ENCODE measurements around the gene BCKDHB. TPM values are rescaled to one million over a fixed set of nuclear protein-coding genes. Genes with fewer than 3 reads are reported as not detected.

BCKDHB gene
- total RNA-seq, 2 donors from 2014 or later, result 10.3 to 13.2 TPM

GRCh38 chr6:80335121-80335531 is 228.7 kb downstream of the BCKDHB start:
- ATAC-seq, result no peak
- peaks cover 2% of the 10 kb centered on the region for H3K4me1 Mint-ChIP-seq
- no peaks in the 10 kb centered on the region for H3K9me3 ChIP-seq (ENCODE audit: control insufficient read depth, low read length, poor library complexity, severe bottlenecking)
- no peak overlapping the region for H3K27ac Mint-ChIP-seq
- H3K4me3 Mint-ChIP-seq, result no peak overlapping the region
- H3K27me3 Mint-ChIP-seq, result no peaks in the 10 kb centered on the region
- DNase-seq, result no peak
- no peaks in the 10 kb centered on the region for H3K36me3 Mint-ChIP-seq (ENCODE audit: low read depth)

GRCh38 chr6:80336911-80337310 is 230.4 kb downstream of the BCKDHB start:
- no peak overlapping the region for H3K27ac Mint-ChIP-seq
- no peaks in the 10 kb centered on the region for H3K9me3 ChIP-seq (ENCODE audit: control insufficient read depth, low read length, poor library complexity, severe bottlenecking)
- H3K27me3 Mint-ChIP-seq, result no peaks in the 10 kb centered on the region
- DNase-seq (no peak), ATAC-seq (no peak)
- no peak overlapping the region for H3K4me3 Mint-ChIP-seq
- H3K4me1 Mint-ChIP-seq, result no peaks in the 10 kb centered on the region
- no peaks in the 10 kb centered on the region for H3K36me3 Mint-ChIP-seq (ENCODE audit: low read depth)

- no peak overlapping the region for H3K27ac Mint-ChIP-seq
- H3K9me3 ChIP-seq (ENCODE audit: control insufficient read depth, low read length, poor library complexity, severe bottlenecking), result no peaks in the 10 kb centered on the region
- peak; percentile 23 to 52 (median 51) for DNase-seq
- no peaks in the 10 kb centered on the region for H3K36me3 Mint-ChIP-seq (ENCODE audit: low read depth)
- no peaks in the 10 kb centered on the region for H3K4me1 Mint-ChIP-seq
- H3K4me3 Mint-ChIP-seq, result no peak overlapping the region
- ATAC-seq, result peak; percentile 72
- no peaks in the 10 kb centered on the region for H3K27me3 Mint-ChIP-seq
Measured at GRCh38 chr6:80338201-80338836, 231.8 kb downstream of the BCKDHB start.

GRCh38 chr6:80339421-80339820 is 232.9 kb downstream of the BCKDHB start:
- no peak for ATAC-seq
- H3K9me3 ChIP-seq (ENCODE audit: control insufficient read depth, low read length, poor library complexity, severe bottlenecking), result no peaks in the 10 kb centered on the region
- H3K27me3 Mint-ChIP-seq, result no peaks in the 10 kb centered on the region
- H3K36me3 Mint-ChIP-seq (ENCODE audit: low read depth), result no peaks in the 10 kb centered on the region
- no peak for DNase-seq
- no peak overlapping the region for H3K27ac Mint-ChIP-seq
- no peak overlapping the region for H3K4me3 Mint-ChIP-seq
- no peaks in the 10 kb centered on the region for H3K4me1 Mint-ChIP-seq

GRCh38 chr6:80340280-80340679 is 233.8 kb downstream of the BCKDHB start:
- no peak for DNase-seq
- no peak for ATAC-seq
- no peak overlapping the region for H3K4me3 Mint-ChIP-seq

GRCh38 chr6:80340686-80341085 is 234.2 kb downstream of the BCKDHB start:
- Mint-ChIP-seq H3K4me3 (no peak overlapping the region), H3K27me3 (no peaks in the 10 kb centered on the region), H3K4me1 (no peaks in the 10 kb centered on the region), H3K36me3 (ENCODE audit: low read depth) (no peaks in the 10 kb centered on the region), H3K27ac (no peak overlapping the region)
- no peaks in the 10 kb centered on the region for H3K9me3 ChIP-seq (ENCODE audit: control insufficient read depth, low read length, poor library complexity, severe bottlenecking)
- ATAC-seq (no peak), DNase-seq (no peak)

More at GRCh38 chr6:80340280-80340679, 233.8 kb downstream of the BCKDHB start:
- H3K27ac Mint-ChIP-seq, result no peak overlapping the region
- no peaks in the 10 kb centered on the region for H3K36me3 Mint-ChIP-seq (ENCODE audit: low read depth)
- H3K4me1 Mint-ChIP-seq, result no peaks in the 10 kb centered on the region
- H3K9me3 ChIP-seq (ENCODE audit: control insufficient read depth, low read length, poor library complexity, severe bottlenecking), result no peaks in the 10 kb centered on the region
- H3K27me3 Mint-ChIP-seq, result no peaks in the 10 kb centered on the region

- no peaks in the 10 kb centered on the region for H3K9me3 ChIP-seq (ENCODE audit: control insufficient read depth, low read length, poor library complexity, severe bottlenecking)
- no peaks in the 10 kb centered on the region for H3K36me3 Mint-ChIP-seq (ENCODE audit: low read depth)
- ATAC-seq (no peak), DNase-seq (no peak)
- H3K4me1 Mint-ChIP-seq, result no peaks in the 10 kb centered on the region
- H3K27me3 Mint-ChIP-seq, result no peaks in the 10 kb centered on the region
- H3K4me3 Mint-ChIP-seq, result no peak overlapping the region
- no peak overlapping the region for H3K27ac Mint-ChIP-seq
Measured at GRCh38 chr6:80341330-80341729, 234.9 kb downstream of the BCKDHB start.

- H3K9me3 ChIP-seq (ENCODE audit: control insufficient read depth, low read length, poor library complexity, severe bottlenecking), result no peaks in the 10 kb centered on the region
- no peaks in the 10 kb centered on the region for H3K4me1 Mint-ChIP-seq
- no peak for ATAC-seq
Measured at GRCh38 chr6:80343511-80343910, 237.0 kb downstream of the BCKDHB start.

GRCh38 chr6:80347101-80347500 is 240.6 kb downstream of the BCKDHB start:
- Mint-ChIP-seq H3K27ac (no peak overlapping the region), H3K4me3 (no peak overlapping the region), H3K27me3 (no peaks in the 10 kb centered on the region), H3K36me3 (ENCODE audit: low read depth) (no peaks in the 10 kb centered on the region), H3K4me1 (no peaks in the 10 kb centered on the region)
- no peaks in the 10 kb centered on the region for H3K9me3 ChIP-seq (ENCODE audit: control insufficient read depth, low read length, poor library complexity, severe bottlenecking)
- no peak for ATAC-seq
- DNase-seq, result no peak

More at GRCh38 chr6:80343511-80343910, 237.0 kb downstream of the BCKDHB start:
- no peak for DNase-seq
- Mint-ChIP-seq H3K27ac (no peak overlapping the region), H3K27me3 (no peaks in the 10 kb centered on the region), H3K4me3 (no peak overlapping the region), H3K36me3 (ENCODE audit: low read depth) (no peaks in the 10 kb centered on the region)

GRCh38 chr6:80348263-80348662 is 241.8 kb downstream of the BCKDHB start:
- H3K4me3 Mint-ChIP-seq, result no peak overlapping the region
- no peaks in the 10 kb centered on the region for H3K27me3 Mint-ChIP-seq
- no peak for DNase-seq
- no peaks in the 10 kb centered on the region for H3K36me3 Mint-ChIP-seq (ENCODE audit: low read depth)
- no peaks in the 10 kb centered on the region for H3K4me1 Mint-ChIP-seq
- H3K9me3 ChIP-seq (ENCODE audit: control insufficient read depth, low read length, poor library complexity, severe bottlenecking), result no peaks in the 10 kb centered on the region
- no peak for ATAC-seq
- no peak overlapping the region for H3K27ac Mint-ChIP-seq

- no peak for ATAC-seq
- Mint-ChIP-seq H3K4me1 (no peaks in the 10 kb centered on the region), H3K27me3 (no peaks in the 10 kb centered on the region), H3K36me3 (ENCODE audit: low read depth) (peaks cover 2% of the 10 kb centered on the region), H3K4me3 (no peak overlapping the region), H3K27ac (no peak overlapping the region)
- no peak for DNase-seq
- no peaks in the 10 kb centered on the region for H3K9me3 ChIP-seq (ENCODE audit: control insufficient read depth, low read length, poor library complexity, severe bottlenecking)
Measured at GRCh38 chr6:80356000-80356399, 249.5 kb downstream of the BCKDHB start.

GRCh38 chr6:80356545-80356944 is 250.1 kb downstream of the BCKDHB start:
- H3K36me3 Mint-ChIP-seq (ENCODE audit: low read depth), result peaks cover 2% of the 10 kb centered on the region
- no peaks in the 10 kb centered on the region for H3K27me3 Mint-ChIP-seq
- H3K9me3 ChIP-seq (ENCODE audit: control insufficient read depth, low read length, poor library complexity, severe bottlenecking), result no peaks in the 10 kb centered on the region
- no peak for DNase-seq
- no peak for ATAC-seq
- no peak overlapping the region for H3K27ac Mint-ChIP-seq
- no peak overlapping the region for H3K4me3 Mint-ChIP-seq
- H3K4me1 Mint-ChIP-seq, result no peaks in the 10 kb centered on the region

GRCh38 chr6:80357081-80357480 is 250.6 kb downstream of the BCKDHB start:
- Mint-ChIP-seq H3K4me3 (no peak overlapping the region), H3K36me3 (ENCODE audit: low read depth) (peaks cover 2% of the 10 kb centered on the region), H3K4me1 (no peaks in the 10 kb centered on the region), H3K27me3 (no peaks in the 10 kb centered on the region), H3K27ac (no peak overlapping the region)
- no peaks in the 10 kb centered on the region for H3K9me3 ChIP-seq (ENCODE audit: control insufficient read depth, low read length, poor library complexity, severe bottlenecking)
- DNase-seq (no peak), ATAC-seq (no peak)

- H3K27me3 Mint-ChIP-seq, result no peaks in the 10 kb centered on the region
- ATAC-seq, result no peak
- no peaks in the 10 kb centered on the region for H3K4me1 Mint-ChIP-seq
- no peak overlapping the region for H3K27ac Mint-ChIP-seq
- H3K36me3 Mint-ChIP-seq (ENCODE audit: low read depth), result peaks cover 2% of the 10 kb centered on the region
- no peak overlapping the region for H3K4me3 Mint-ChIP-seq
- no peak for DNase-seq
- no peaks in the 10 kb centered on the region for H3K9me3 ChIP-seq (ENCODE audit: control insufficient read depth, low read length, poor library complexity, severe bottlenecking)
Measured at GRCh38 chr6:80357674-80358073, 251.2 kb downstream of the BCKDHB start.
